HepG2 (cell line): ENCODE results near the gene OGFOD3. TPM values are rescaled to one million over a fixed set of nuclear protein-coding genes. Genes with fewer than 3 reads are reported as not detected.
A peak's percentile ranks its signal among the peaks of the same experiment; 100 is the strongest.

Experiments used
- CSRNP1 ChIP-seq: sonication (generic); formaldehyde crosslinking; IDR thresholded peaks from 2 replicates; pipeline ENCODE4 v1.8.1; 2023; ENCODE audit warnings: mild to moderate bottlenecking, missing genetic modification reagents
- FOXO4 ChIP-seq: sonication (generic); formaldehyde crosslinking; conservative IDR thresholded peaks from 2 replicates; pipeline ENCODE4 v1.8.1; 2023; ENCODE audit warnings: missing genetic modification reagents
- IKZF5 ChIP-seq: IDR thresholded peaks from 2 replicates; pipeline ENCODE4 v1.6.1; 2018; ENCODE audit warnings: missing genetic modification reagents, mild to moderate bottlenecking, missing compliant biosample characterization
- RCOR2 ChIP-seq: IDR thresholded peaks from 2 replicates; pipeline ENCODE4 v1.6.1; 2016; ENCODE audit warnings: missing biosample characterization, missing genetic modification reagents
- SNAI1 ChIP-seq: sonication (generic); formaldehyde crosslinking; IDR thresholded peaks from 2 replicates; pipeline ENCODE4 v1.5.0; 2020; ENCODE audit warnings: mild to moderate bottlenecking, missing genetic modification reagents, borderline replicate concordance
- ZBTB21 ChIP-seq: sonication (generic); formaldehyde crosslinking; IDR thresholded peaks from 2 replicates; pipeline ENCODE4 v1.4.0; 2020; ENCODE audit warnings: missing genetic modification reagents
- ZFP37 ChIP-seq: sonication (generic); formaldehyde crosslinking; IDR thresholded peaks from 2 replicates; pipeline ENCODE4 v1.4.0; 2020; ENCODE audit warnings: missing genetic modification reagents, borderline replicate concordance
- ZNF138 ChIP-seq: sonication (generic); formaldehyde crosslinking; IDR thresholded peaks from 2 replicates; pipeline ENCODE4 v1.5.0; 2020; ENCODE audit warnings: mild to moderate bottlenecking, low read depth, missing genetic modification reagents
- ZNF276 ChIP-seq: sonication (generic); formaldehyde crosslinking; IDR thresholded peaks from 2 replicates; pipeline ENCODE4 v1.4.0; 2020; ENCODE audit warnings: mild to moderate bottlenecking, low read depth, missing genetic modification reagents
- ZNF329 ChIP-seq: sonication (generic); formaldehyde crosslinking; IDR thresholded peaks from 2 replicates; pipeline ENCODE4 v1.9.0; 2021; ENCODE audit warnings: low read depth, mild to moderate bottlenecking, missing genetic modification reagents
- ZNF776 ChIP-seq: sonication (generic); formaldehyde crosslinking; IDR thresholded peaks from 2 replicates; pipeline ENCODE4 v1.4.0; 2020; ENCODE audit warnings: mild to moderate bottlenecking, missing genetic modification reagents
- polyA plus RNA-seq, 8 experiments: library from polyadenylated mRNA; depleted of rRNA in 3 of 8; stranded (reverse) in 7 of 8; unstranded in 1 of 8; fragments of >200 nt; fragmentation: Illumina TruSeq in 4 of 8; extraction: Trizol in 4 of 8; gene quantifications; 2 replicates each; pipeline versions ENCODE4 v1.2.1 to v1.2.3, GENCODE V29; 2011 to 2016; ENCODE audit warnings: low read depth in 4 of 8, missing spikeins in 1 of 8, mixed read lengths in 1 of 8; ENCODE audit not compliant: insufficient read depth in 1 of 8
- total RNA-seq, 5 experiments: library from RNA; depleted of rRNA; stranded (reverse); fragments of >200 nt; fragmentation: Illumina TruSeq; extraction: Trizol; gene quantifications; 2 replicates each; pipeline ENCODE4 v1.2.3, GENCODE V29; 2016; ENCODE audit warnings: low read depth in 1 of 5
- TF ChIP-seq, protein P1 (sequence below): sonication (generic); formaldehyde crosslinking; IDR thresholded peaks from 2 replicates; pipeline ENCODE4 v1.8.0; 2022; ENCODE audit warnings: mild to moderate bottlenecking, missing genetic modification reagents; ENCODE audit not compliant: insufficient replicate concordance
- TF ChIP-seq, protein P2 (sequence below): sonication (generic); formaldehyde crosslinking; IDR thresholded peaks from 2 replicates; pipeline ENCODE4 v1.4.0; 2020; ENCODE audit warnings: mild to moderate bottlenecking, missing genetic modification reagents, borderline replicate concordance
- TF ChIP-seq, protein P3 (sequence below): IDR thresholded peaks from 2 replicates; pipeline ENCODE4 v1.6.1; 2012; ENCODE audit warnings: inconsistent platforms

Gene OGFOD3
- total and polyA plus RNA-seq, 2 of the 13 experiments (the other 11 are each of a cell fraction or from before 2014, with no cell fraction given): 40.0 to 42.1 TPM

DNA sequence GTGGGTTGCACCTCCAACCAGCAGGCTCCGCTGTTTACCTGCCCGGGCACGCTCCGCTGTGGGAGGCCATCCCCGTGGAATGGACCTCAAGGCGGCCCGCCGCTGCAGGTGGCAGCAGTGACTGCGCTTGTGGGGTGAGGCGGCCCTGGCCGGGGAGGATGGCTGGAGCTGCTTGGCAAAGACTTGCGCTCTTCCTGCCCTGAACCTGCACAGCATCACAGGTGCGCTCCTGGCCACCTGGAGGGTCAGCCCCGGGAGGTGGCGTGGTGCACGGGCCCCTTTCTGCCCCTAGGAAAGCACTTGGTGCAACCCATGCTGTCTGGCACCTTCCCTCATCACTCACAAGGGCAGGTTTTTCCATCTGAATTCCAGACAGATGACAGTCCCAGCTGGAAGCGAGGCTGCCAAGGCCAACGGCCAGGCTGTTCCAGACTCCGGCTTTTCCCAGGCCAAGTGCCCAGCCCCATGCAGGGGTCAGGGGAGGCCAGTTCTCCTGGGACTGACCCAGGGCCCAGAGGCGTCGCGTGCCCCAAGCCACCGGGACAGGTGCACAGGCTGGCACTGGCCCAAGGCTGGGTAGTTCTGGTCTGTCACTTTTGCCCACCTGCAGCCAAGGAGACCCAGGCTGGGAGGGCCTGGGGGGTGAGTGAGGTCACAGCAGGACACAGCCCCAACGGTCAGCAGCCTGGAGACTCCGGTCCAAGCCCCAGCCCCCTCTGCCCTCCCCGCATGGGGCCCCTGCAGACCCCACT is 33.5 kb downstream of the OGFOD3 start (continued):
- no peak for TF ChIP-seq ZNF276 (CRISPR knock-in tag)
- peak; percentile 58; the same call in 1 of the 2 replicates for TF ChIP-seq CSRNP1 (CRISPR knock-in tag)
- TF ChIP-seq ZBTB21 (CRISPR knock-in tag): no peak
- TF ChIP-seq RCOR2 (CRISPR knock-in tag): no peak
- 0 out of 2 replicates have a peak, but pooled peaks have one; percentile 50 for TF ChIP-seq ZFP37 (CRISPR knock-in tag)
- no peak for TF ChIP-seq ZNF138 (CRISPR knock-in tag)
- no peak for TF ChIP-seq ZNF329 (CRISPR knock-in tag)
- TF ChIP-seq IKZF5: peak; percentile 47; the same call in 1 of the 2 replicates
- no peak for TF ChIP-seq SNAI1 (CRISPR knock-in tag)
- TF ChIP-seq ZNF776 (CRISPR knock-in tag): peak; percentile 72
- TF ChIP-seq FOXO4 (CRISPR knock-in tag): no peak
- TF ChIP-seq, protein P1, sequence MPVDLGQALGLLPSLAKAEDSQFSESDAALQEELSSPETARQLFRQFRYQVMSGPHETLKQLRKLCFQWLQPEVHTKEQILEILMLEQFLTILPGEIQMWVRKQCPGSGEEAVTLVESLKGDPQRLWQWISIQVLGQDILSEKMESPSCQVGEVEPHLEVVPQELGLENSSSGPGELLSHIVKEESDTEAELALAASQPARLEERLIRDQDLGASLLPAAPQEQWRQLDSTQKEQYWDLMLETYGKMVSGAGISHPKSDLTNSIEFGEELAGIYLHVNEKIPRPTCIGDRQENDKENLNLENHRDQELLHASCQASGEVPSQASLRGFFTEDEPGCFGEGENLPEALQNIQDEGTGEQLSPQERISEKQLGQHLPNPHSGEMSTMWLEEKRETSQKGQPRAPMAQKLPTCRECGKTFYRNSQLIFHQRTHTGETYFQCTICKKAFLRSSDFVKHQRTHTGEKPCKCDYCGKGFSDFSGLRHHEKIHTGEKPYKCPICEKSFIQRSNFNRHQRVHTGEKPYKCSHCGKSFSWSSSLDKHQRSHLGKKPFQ (CRISPR knock-in tag): no peak
- TF ChIP-seq, protein P2, sequence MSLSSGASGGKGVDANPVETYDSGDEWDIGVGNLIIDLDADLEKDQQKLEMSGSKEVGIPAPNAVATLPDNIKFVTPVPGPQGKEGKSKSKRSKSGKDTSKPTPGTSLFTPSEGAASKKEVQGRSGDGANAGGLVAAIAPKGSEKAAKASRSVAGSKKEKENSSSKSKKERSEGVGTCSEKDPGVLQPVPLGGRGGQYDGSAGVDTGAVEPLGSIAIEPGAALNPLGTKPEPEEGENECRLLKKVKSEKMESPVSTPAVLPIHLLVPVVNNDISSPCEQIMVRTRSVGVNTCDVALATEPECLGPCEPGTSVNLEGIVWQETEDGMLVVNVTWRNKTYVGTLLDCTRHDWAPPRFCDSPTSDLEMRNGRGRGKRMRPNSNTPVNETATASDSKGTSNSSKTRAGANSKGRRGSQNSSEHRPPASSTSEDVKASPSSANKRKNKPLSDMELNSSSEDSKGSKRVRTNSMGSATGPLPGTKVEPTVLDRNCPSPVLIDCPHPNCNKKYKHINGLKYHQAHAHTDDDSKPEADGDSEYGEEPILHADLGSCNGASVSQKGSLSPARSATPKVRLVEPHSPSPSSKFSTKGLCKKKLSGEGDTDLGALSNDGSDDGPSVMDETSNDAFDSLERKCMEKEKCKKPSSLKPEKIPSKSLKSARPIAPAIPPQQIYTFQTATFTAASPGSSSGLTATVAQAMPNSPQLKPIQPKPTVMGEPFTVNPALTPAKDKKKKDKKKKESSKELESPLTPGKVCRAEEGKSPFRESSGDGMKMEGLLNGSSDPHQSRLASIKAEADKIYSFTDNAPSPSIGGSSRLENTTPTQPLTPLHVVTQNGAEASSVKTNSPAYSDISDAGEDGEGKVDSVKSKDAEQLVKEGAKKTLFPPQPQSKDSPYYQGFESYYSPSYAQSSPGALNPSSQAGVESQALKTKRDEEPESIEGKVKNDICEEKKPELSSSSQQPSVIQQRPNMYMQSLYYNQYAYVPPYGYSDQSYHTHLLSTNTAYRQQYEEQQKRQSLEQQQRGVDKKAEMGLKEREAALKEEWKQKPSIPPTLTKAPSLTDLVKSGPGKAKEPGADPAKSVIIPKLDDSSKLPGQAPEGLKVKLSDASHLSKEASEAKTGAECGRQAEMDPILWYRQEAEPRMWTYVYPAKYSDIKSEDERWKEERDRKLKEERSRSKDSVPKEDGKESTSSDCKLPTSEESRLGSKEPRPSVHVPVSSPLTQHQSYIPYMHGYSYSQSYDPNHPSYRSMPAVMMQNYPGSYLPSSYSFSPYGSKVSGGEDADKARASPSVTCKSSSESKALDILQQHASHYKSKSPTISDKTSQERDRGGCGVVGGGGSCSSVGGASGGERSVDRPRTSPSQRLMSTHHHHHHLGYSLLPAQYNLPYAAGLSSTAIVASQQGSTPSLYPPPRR (CRISPR knock-in tag): peak; percentile 54; the same call in 1 of the 2 replicates
- TF ChIP-seq, protein P3, sequence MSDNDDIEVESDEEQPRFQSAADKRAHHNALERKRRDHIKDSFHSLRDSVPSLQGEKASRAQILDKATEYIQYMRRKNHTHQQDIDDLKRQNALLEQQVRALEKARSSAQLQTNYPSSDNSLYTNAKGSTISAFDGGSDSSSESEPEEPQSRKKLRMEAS: no peak; the same call in none of the 2 replicates
